ENCODE measurements around the gene URB1.

DNA sequence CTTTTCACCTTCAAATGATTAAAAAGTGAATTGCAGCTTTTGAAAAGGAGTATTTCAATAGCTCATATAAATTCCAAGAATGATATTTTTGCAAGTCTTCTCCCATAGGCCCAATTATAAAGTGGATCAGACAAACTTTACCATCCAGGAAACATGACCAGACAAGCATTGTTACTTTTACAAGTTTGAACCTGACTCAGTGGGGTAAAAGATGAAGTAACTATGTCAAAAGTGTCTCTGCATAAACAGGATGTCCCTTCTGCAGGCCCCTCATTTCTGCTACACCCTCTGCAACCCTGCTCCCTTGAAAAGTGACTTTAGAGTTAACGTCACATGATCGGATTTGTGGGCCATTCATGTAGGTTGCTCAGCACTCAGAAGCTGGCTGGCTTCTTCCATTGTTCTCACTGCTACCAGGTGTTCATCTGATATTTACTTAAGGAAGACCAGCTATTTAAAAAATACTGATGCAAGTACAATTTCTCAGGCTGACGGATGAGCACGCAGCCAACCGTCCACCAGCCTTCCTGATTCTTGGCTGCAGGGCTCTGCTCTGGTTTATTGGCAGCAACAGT is 32.3 kb downstream of the URB1 start:
- TF ChIP-seq, protein P1, sequence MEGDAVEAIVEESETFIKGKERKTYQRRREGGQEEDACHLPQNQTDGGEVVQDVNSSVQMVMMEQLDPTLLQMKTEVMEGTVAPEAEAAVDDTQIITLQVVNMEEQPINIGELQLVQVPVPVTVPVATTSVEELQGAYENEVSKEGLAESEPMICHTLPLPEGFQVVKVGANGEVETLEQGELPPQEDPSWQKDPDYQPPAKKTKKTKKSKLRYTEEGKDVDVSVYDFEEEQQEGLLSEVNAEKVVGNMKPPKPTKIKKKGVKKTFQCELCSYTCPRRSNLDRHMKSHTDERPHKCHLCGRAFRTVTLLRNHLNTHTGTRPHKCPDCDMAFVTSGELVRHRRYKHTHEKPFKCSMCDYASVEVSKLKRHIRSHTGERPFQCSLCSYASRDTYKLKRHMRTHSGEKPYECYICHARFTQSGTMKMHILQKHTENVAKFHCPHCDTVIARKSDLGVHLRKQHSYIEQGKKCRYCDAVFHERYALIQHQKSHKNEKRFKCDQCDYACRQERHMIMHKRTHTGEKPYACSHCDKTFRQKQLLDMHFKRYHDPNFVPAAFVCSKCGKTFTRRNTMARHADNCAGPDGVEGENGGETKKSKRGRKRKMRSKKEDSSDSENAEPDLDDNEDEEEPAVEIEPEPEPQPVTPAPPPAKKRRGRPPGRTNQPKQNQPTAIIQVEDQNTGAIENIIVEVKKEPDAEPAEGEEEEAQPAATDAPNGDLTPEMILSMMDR (conservative IDR thresholded peaks at IDR 0.05; ENCODE audit: low read length), result no peak
- TF ChIP-seq EZH2phosphoT487 (IDR thresholded peaks at IDR 0.05; ENCODE audit: borderline replicate concordance), result no peak

Measured in Loucy (cell line).